Endodermal cell (in vitro differentiated cells): ENCODE data around the gene KMT2B. TPM values are rescaled to one million over a fixed set of nuclear protein-coding genes. Genes with fewer than 3 reads are reported as not detected.
A peak's percentile ranks its signal among the peaks of the same experiment; 100 is the strongest.
"Not testable (repeated sequence)": the region's sequence is repeated elsewhere in the genome, so short reads cannot be mapped to it uniquely, and the experiment has no call there.

Experiments
- DNase-seq: peaks from one replicate; pipeline ENCODE4 v3.0.0-alpha.2; 2017
- H3K27ac ChIP-seq: 2 replicates; pipeline ENCODE4 v1.5.1; 2013; ENCODE audit warnings: mild to moderate bottlenecking, low read depth, low read length, moderate library complexity
- H3K27me3 ChIP-seq: 2 replicates; pipeline ENCODE4 v1.6.1; 2013; ENCODE audit warnings: mild to moderate bottlenecking, low read length, moderate library complexity; ENCODE audit not compliant: insufficient read depth, control insufficient read depth, poor library complexity, severe bottlenecking
- H3K36me3 ChIP-seq: 2 replicates; pipeline ENCODE4 v1.7.0; 2013; ENCODE audit warnings: mild to moderate bottlenecking, low read length, moderate library complexity; ENCODE audit not compliant: control insufficient read depth, insufficient read depth
- H3K4me1 ChIP-seq: one replicate; pipeline ENCODE4 v1.7.0; 2013; ENCODE audit warnings: low read length; ENCODE audit not compliant: control insufficient read depth, insufficient read depth
- H3K4me3 ChIP-seq: 2 replicates; pipeline ENCODE4 v1.5.1; 2013; ENCODE audit warnings: mild to moderate bottlenecking, low read length, moderate library complexity
- H3K9ac ChIP-seq: 2 replicates; pipeline ENCODE4 v1.6.1; 2013; ENCODE audit warnings: mild to moderate bottlenecking, low read length, moderate library complexity; ENCODE audit not compliant: poor library complexity, severe bottlenecking; ENCODE audit errors: extremely low read depth
- H3K9me3 ChIP-seq: 2 replicates; pipeline ENCODE4 v1.6.1; 2013; ENCODE audit warnings: mild to moderate bottlenecking, low read length, moderate library complexity; ENCODE audit not compliant: control insufficient read depth
- H3K27ac Mint-ChIP-seq: 2 replicates; pipeline ENCODE4 v1.8.0; 2020; ENCODE audit warnings: mixed read lengths
- H3K27me3 Mint-ChIP-seq: 2 replicates; pipeline ENCODE4 v1.8.0; 2021; ENCODE audit warnings: mild to moderate bottlenecking, mixed read lengths; ENCODE audit not compliant: insufficient read depth
- H3K36me3 Mint-ChIP-seq: 2 replicates; pipeline ENCODE4 v1.8.0; 2020; ENCODE audit warnings: low read depth, mixed read lengths
- H3K4me1 Mint-ChIP-seq: 2 replicates; pipeline ENCODE4 v1.8.0; 2020; ENCODE audit warnings: mixed read lengths
- H3K4me3 Mint-ChIP-seq: 2 replicates; pipeline ENCODE4 v1.8.0; 2020; ENCODE audit warnings: mild to moderate bottlenecking, moderate library complexity, mixed read lengths
- H3K9me3 Mint-ChIP-seq: 2 replicates; pipeline ENCODE4 v1.8.0; 2020; ENCODE audit warnings: mild to moderate bottlenecking, mixed read lengths
- CTCF ChIP-seq: fragments of 200-600 bp; sonication (generic); conservative IDR thresholded peaks from 2 replicates; pipeline ENCODE4 v1.5.0; 2021; ENCODE audit warnings: antibody characterized with exemption, mild to moderate bottlenecking
- WGBS, 2 experiments: methylation state at CpG; one replicate each; pipeline versions ENCODE4 v1.1.5 to v1.1.7; 2013; ENCODE audit warnings: missing lambda C conversion rate in 2 of 2, mixed read lengths in 1 of 2; ENCODE audit not compliant: insufficient coverage in 1 of 2, insufficient read length in 1 of 2; 5-methylcytosine and 5-hydroxymethylcytosine counted together
- total RNA-seq, 2 donors: library from RNA; stranded (reverse); fragmentation: NEBNext Ultra II Directional in 1 of 2; extraction: Animal tissue kit (Norgen Biotek cat#: 25700) in 1 of 2; gene quantifications; 2 replicates in 1 of 2; 3 replicates in 1 of 2; pipeline ENCODE4 v1.2.1, GENCODE V29; 2021

Gene KMT2B
- total RNA-seq, 2 donors from 2014 or later = 48.1 to 54.0 TPM

- DNase-seq = peak; percentile 98
- peaks cover 2% of the 10 kb centered on the region for H3K4me1 ChIP-seq
- WGBS, 2 experiments = 55 to 58% methylated on average over 5 to 34 of the region's 34 CpGs
- no peak for TF ChIP-seq CTCF
- no peak overlapping the region for H3K27ac ChIP-seq
- Mint-ChIP-seq H3K27me3 (peaks cover 4% of the 10 kb centered on the region), H3K9me3 (no peaks in the 10 kb centered on the region), H3K27ac (no peak overlapping the region), H3K4me3 (no peak overlapping the region), H3K4me1 (peaks cover 3% of the 10 kb centered on the region), H3K36me3 (peaks cover 22% of the 10 kb centered on the region)
- H3K36me3 ChIP-seq = peaks cover 19% of the 10 kb centered on the region
- H3K4me3 ChIP-seq = no peak overlapping the region
- H3K9ac ChIP-seq = no peak overlapping the region
- no peaks in the 10 kb centered on the region for H3K9me3 ChIP-seq
- H3K27me3 ChIP-seq = no peaks in the 10 kb centered on the region
Measured at GRCh38 chr19:35767288-35768081, 49.7 kb downstream of the KMT2B start.

DNA sequence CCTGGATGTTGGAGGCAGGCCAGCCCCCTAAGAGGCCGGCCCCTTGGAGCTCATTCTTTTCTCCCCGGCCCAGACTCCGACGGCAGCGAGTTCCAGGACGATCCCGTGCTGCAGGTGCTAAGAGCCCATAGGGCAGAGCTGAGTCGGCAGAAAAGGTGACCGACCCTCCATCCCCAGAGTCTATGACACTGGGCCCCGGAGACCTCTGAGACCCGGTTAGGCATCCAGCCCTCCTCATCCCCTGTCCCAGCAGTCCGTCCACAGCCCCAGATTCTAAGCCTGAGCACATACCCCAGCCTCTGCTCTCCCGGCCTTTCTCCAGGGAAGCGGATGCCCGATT lies 50.2 kb downstream of the KMT2B start:
- no peaks in the 10 kb centered on the region for H3K9me3 ChIP-seq
- Mint-ChIP-seq H3K36me3 (peaks cover 22% of the 10 kb centered on the region), H3K27me3 (peaks cover 8% of the 10 kb centered on the region), H3K4me1 (peaks cover 3% of the 10 kb centered on the region), H3K4me3 (no peak overlapping the region), H3K27ac (no peak overlapping the region), H3K9me3 (no peaks in the 10 kb centered on the region)
- H3K27me3 ChIP-seq = no peaks in the 10 kb centered on the region
- peaks cover 2% of the 10 kb centered on the region for H3K4me1 ChIP-seq
- no peak overlapping the region for H3K4me3 ChIP-seq
- no peak for TF ChIP-seq CTCF
- no peak for DNase-seq
- no peak overlapping the region for H3K9ac ChIP-seq
- peaks cover 19% of the 10 kb centered on the region for H3K36me3 ChIP-seq
- WGBS, 2 experiments = 71 to 72% methylated on average over 14 to 15 of the region's 15 CpGs
- no peak overlapping the region for H3K27ac ChIP-seq

- not testable (repeated sequence) for H3K9ac ChIP-seq, H3K4me3 ChIP-seq, DNase-seq, H3K36me3 Mint-ChIP-seq, H3K27ac ChIP-seq, H3K27ac Mint-ChIP-seq, H3K4me3 Mint-ChIP-seq, H3K9me3 Mint-ChIP-seq, H3K4me1 ChIP-seq, H3K9me3 ChIP-seq
- H3K36me3 ChIP-seq = peaks cover 11% of the 10 kb centered on the region
- Mint-ChIP-seq H3K4me1 (peaks cover 14% of the 10 kb centered on the region), H3K27me3 (peaks cover 30% of the 10 kb centered on the region)
- 92 to 93% methylated on average over 4 to 5 of the region's 5 CpGs for WGBS, 2 experiments
- H3K27me3 ChIP-seq = peaks cover 11% of the 10 kb centered on the region
Measured at GRCh38 chr19:35772362-35772761, 54.6 kb downstream of the KMT2B start.
